Breast epithelium (tissue), 3 donors: ENCODE results near the gene ASCC2.

Experiments
- CTCF ChIP-seq, 3 donors: fragments of 450-650 bp; IDR thresholded peaks; one replicate each; pipeline ENCODE4 v1.5.1; 2016 to 2017; ENCODE audit warnings: antibody characterized with exemption in 3 of 3, mild to moderate bottlenecking in 3 of 3, moderate library complexity in 3 of 3
- POLR2A ChIP-seq: fragments of 450-650 bp; IDR thresholded peaks from one replicate; pipeline ENCODE4 v1.6.1; 2016; ENCODE audit warnings: antibody characterized with exemption, mild to moderate bottlenecking, moderate library complexity
- POLR2AphosphoS5 ChIP-seq, 3 donors: sonication (generic); formaldehyde crosslinking; IDR thresholded peaks; one replicate each; pipeline ENCODE4 v1.6.1; 2017; ENCODE audit warnings: antibody characterized with exemption in 3 of 3

DNA sequence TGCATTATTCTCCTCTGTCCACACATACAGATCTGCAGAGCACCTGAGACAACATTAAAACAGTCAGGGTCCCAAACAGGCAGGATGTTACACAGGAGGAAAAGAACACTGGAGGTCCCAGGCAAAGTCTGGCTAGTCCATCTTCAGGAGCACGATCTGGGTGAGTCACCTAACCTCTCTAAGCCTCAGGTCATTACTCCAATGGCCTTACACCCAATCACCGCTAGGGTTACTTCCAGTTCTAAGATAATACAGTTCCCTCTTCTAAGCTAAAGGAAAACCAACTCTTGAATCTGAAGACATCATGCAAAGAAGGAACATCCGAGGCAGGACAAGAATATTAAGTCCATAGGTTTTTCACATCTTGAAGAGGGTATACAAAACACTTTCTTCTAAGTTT is 24.5 kb downstream of the ASCC2 start:
- TF ChIP-seq CTCF (IDR thresholded peaks at IDR 0.05) (peak in 1 of 3 donors; percentile 25), POLR2A (no peak), POLR2AphosphoS5 (IDR thresholded peaks at IDR 0.05) (no peak)
